ENCODE data around the gene ZNF549.
"Not testable (repeated sequence)": the region's sequence is repeated elsewhere in the genome, so short reads cannot be mapped to it uniquely, and the experiment has no call there.

DNA sequence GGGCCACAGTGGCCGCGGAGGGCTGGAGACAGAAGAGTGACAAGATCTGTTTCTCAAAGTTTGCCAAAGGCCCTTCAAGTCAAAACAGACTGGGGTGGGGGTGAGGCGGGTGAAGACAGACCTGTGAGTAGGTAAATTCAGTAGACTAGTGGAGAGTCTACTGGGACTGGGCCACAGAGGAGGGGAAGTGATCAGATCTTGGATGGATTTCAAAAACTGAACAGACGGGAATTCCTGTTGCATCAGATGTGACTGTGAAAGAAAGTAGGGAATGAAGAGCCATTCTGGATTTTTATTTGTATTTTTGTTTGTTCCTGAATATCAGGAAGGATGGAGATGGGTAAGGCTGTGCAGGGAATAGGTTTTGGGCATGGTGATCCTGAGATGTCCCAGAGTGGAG, 26.8 kb upstream of the ZNF549 start:
- TF ChIP-seq, protein P1, sequence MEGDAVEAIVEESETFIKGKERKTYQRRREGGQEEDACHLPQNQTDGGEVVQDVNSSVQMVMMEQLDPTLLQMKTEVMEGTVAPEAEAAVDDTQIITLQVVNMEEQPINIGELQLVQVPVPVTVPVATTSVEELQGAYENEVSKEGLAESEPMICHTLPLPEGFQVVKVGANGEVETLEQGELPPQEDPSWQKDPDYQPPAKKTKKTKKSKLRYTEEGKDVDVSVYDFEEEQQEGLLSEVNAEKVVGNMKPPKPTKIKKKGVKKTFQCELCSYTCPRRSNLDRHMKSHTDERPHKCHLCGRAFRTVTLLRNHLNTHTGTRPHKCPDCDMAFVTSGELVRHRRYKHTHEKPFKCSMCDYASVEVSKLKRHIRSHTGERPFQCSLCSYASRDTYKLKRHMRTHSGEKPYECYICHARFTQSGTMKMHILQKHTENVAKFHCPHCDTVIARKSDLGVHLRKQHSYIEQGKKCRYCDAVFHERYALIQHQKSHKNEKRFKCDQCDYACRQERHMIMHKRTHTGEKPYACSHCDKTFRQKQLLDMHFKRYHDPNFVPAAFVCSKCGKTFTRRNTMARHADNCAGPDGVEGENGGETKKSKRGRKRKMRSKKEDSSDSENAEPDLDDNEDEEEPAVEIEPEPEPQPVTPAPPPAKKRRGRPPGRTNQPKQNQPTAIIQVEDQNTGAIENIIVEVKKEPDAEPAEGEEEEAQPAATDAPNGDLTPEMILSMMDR (IDR thresholded peaks at IDR 0.05; ENCODE audit: low read depth, low read length, missing input control): not testable (repeated sequence)
- not testable (repeated sequence) for TF ChIP-seq RAD21 (IDR thresholded peaks at IDR 0.05); RXRA (IDR thresholded peaks at IDR 0.05); FOXA1 (IDR thresholded peaks at IDR 0.05); JUND (IDR thresholded peaks at IDR 0.05); EGR1 (IDR thresholded peaks at IDR 0.05; ENCODE audit: low read depth in 2 of 2); TAF1 (conservative IDR thresholded peaks at IDR 0.05); GABPA (IDR thresholded peaks at IDR 0.05 in 1 of 2, conservative IDR thresholded peaks at IDR 0.05 in 1 of 2)
- TF ChIP-seq, protein P2, sequence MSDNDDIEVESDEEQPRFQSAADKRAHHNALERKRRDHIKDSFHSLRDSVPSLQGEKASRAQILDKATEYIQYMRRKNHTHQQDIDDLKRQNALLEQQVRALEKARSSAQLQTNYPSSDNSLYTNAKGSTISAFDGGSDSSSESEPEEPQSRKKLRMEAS (IDR thresholded peaks at IDR 0.05): not testable (repeated sequence)
- TF ChIP-seq, protein P3, sequence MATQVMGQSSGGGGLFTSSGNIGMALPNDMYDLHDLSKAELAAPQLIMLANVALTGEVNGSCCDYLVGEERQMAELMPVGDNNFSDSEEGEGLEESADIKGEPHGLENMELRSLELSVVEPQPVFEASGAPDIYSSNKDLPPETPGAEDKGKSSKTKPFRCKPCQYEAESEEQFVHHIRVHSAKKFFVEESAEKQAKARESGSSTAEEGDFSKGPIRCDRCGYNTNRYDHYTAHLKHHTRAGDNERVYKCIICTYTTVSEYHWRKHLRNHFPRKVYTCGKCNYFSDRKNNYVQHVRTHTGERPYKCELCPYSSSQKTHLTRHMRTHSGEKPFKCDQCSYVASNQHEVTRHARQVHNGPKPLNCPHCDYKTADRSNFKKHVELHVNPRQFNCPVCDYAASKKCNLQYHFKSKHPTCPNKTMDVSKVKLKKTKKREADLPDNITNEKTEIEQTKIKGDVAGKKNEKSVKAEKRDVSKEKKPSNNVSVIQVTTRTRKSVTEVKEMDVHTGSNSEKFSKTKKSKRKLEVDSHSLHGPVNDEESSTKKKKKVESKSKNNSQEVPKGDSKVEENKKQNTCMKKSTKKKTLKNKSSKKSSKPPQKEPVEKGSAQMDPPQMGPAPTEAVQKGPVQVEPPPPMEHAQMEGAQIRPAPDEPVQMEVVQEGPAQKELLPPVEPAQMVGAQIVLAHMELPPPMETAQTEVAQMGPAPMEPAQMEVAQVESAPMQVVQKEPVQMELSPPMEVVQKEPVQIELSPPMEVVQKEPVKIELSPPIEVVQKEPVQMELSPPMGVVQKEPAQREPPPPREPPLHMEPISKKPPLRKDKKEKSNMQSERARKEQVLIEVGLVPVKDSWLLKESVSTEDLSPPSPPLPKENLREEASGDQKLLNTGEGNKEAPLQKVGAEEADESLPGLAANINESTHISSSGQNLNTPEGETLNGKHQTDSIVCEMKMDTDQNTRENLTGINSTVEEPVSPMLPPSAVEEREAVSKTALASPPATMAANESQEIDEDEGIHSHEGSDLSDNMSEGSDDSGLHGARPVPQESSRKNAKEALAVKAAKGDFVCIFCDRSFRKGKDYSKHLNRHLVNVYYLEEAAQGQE (IDR thresholded peaks at IDR 0.05): not testable (repeated sequence)
- TF ChIP-seq, protein P4, sequence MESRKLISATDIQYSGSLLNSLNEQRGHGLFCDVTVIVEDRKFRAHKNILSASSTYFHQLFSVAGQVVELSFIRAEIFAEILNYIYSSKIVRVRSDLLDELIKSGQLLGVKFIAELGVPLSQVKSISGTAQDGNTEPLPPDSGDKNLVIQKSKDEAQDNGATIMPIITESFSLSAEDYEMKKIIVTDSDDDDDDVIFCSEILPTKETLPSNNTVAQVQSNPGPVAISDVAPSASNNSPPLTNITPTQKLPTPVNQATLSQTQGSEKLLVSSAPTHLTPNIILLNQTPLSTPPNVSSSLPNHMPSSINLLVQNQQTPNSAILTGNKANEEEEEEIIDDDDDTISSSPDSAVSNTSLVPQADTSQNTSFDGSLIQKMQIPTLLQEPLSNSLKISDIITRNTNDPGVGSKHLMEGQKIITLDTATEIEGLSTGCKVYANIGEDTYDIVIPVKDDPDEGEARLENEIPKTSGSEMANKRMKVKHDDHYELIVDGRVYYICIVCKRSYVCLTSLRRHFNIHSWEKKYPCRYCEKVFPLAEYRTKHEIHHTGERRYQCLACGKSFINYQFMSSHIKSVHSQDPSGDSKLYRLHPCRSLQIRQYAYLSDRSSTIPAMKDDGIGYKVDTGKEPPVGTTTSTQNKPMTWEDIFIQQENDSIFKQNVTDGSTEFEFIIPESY (IDR thresholded peaks at IDR 0.05): not testable (repeated sequence)
- TF ChIP-seq, protein P5, sequence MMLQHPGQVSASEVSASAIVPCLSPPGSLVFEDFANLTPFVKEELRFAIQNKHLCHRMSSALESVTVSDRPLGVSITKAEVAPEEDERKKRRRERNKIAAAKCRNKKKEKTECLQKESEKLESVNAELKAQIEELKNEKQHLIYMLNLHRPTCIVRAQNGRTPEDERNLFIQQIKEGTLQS (IDR thresholded peaks at IDR 0.05): not testable (repeated sequence)
